GM21423 (cell line): ENCODE data around the gene ATXN1.
"Not testable (repeated sequence)": the region's sequence is repeated elsewhere in the genome, so short reads cannot be mapped to it uniquely, and the experiment has no call there.

ENCODE experiments used
- ATAC-seq: cut with Tn5 transposase; IDR thresholded peaks from one replicate; pipeline ENCODE4 v1.9.1; 2021; ENCODE audit warnings: mild to moderate bottlenecking, moderate library complexity; ENCODE audit not compliant: unreplicated experiment

The ATXN1 gene

DNA sequence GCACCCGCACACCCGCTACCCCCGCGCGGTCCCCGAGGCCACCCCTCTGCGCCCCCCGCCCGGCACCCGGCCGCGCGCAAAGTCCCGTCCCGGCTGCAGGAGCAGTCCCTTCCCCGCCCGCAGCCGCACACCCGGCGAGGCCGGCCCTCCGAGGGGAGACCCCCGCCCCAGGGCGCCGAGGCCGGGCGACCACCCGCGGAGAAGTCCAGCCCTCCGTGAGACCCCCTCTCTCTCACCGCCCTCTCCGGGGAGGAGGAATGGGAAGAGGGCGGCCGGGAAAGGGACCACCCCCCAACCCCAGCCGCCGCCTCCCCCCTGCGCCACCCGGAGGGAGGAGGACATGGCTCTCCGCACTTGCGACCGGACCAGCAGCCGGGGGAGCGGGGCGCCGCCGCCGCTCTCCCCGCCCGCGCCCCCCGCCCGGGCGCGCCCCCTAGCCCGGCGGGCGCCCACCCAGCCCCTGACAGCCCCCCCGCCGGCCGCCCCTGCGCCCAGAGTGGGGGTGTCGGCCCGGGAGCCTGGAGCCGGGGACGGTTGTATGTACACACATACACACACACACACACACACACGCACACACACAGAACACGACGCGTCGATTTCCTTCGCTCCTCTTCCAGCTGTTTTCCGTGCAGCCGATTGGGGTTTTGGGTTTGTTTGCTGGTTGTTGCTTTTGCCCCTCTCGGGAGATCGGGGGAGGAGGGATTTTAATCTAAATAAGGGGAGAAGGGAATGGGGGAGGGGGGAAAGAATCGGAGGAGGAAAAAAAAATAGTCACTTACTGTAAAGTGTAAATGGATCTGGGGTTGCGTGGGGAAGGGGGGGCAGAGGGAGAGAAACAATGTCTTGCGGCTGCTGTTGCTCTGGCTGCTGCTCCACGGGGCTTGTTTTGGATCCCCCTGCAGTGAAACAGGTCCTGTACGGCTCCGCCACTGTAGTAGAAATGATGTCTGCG is at the start of gene ATXN1:
Gene ATXN1 (minus strand): TSS at position 945 of the 955 bp plus-strand sequence.
- ATAC-seq: no peak

DNA sequence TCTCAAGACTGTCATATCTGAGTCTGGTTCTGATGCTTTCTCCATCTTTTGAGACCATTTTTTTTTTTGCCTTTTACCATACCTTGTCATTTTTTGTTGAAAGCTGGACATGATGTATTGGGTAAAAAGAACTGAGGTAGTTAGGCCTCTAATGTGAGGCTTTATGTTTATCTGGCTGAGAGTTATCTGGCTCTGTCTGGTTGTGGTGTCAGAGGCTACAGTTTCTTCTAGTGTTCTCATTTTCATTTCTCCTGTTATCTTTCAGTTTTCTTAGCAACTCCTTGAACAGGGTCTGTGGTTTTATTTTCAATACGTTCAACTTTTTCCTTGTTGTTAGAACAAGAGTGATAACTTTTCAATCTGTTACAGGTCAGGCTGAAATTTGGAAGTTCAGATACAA is 49.2 kb upstream of the ATXN1 start:
- no peak for ATAC-seq

DNA sequence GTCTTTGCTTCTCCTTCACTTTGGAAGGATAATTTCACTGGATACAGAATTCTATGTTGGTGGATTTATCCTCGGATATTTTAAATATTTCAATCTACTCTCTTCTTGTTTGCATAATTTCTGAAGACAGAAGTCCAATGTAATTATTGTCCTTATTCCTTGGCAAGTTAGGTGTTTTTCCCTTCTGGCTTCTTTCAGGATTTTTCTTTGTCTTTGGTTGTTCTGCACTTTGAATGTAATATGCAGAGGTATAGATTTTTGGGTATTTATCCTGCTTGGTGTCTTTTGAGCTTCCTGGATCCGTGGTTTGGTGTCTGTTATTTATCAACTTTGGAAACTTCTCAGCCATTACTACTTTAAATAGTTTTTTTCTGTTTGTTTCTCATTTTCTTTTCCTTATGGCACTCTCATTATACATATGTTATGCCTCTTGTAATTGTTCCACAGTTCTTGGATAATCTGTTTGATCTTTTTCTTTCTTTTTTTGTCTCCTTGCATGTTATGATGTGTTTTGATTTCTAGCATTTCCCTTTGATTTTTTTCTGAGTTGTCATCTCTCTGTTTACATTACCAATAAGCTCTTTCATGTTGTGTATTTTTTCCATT is 48.6 kb upstream of the ATXN1 start:
- no peak for ATAC-seq

DNA sequence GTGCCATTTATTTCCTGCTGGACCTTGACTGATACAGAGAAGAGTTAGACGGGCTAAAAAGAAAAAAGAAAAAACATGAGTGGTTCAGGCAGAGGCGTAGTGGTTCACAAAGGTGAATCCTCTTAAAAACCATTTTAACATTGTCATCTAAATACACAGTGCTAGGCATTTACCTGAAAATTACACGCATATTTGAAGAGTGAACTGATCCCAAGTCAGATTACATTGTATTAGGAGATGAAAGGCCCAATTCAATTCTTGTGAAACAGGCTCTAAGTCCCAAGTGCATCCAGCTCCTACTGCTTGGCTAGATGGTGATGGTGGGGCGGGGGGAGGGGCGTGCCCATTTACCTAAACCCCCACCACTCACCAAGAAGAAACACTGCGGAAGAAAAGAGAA is 46.7 kb upstream of the ATXN1 start:
- ATAC-seq: no peak

DNA sequence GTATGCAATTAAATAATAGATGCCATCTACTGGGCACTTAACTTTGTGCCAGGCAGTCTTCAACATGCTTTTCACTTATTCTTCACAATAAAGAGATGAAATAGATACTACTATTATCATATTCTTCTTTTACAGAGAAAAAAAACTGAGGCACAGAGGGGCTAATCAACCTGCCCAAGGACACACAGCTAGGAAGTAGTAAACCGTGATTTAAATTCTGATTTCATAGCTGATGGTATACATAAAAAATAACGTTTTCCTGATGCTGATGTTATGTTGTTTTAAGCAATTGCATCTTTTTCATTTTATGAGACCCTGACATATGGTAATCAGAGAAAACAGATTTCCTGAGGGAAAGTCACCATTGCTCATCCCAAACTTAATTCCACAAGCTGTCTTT is 45.1 kb upstream of the ATXN1 start:
- no peak for ATAC-seq

DNA sequence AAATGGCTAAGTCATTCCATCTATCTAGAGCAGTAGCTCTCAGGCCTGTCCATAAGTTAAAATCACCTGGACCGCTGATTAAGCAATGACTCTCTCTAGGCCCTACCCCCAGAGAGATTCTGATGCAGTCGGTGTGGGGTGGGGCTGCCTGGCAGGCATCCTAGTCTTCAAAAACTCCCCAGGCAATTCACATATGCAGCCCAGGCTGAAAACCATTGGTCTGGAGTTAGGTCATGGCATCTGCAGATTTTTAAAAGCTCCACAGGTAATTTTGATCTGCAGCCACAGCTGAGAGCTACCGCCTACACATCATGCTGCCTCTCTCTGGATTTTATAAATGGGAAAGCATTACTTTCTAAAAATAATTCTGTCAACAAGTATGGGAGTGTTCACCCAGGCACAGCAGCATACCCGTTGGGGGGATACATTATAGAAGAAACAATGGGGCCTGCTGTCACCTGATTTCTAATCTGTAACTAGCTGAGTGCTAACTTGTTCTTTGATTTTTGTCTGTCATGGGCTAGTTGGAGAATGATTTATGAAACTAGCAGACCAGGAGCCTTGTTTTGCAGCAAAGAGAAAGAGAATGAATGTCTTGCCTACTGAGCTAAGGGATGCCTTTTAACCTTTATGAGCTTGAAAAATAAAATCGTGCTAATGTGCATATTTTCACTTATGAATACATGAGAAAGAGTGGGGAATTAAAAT is 44.1 kb upstream of the ATXN1 start:
- ATAC-seq: no peak

DNA sequence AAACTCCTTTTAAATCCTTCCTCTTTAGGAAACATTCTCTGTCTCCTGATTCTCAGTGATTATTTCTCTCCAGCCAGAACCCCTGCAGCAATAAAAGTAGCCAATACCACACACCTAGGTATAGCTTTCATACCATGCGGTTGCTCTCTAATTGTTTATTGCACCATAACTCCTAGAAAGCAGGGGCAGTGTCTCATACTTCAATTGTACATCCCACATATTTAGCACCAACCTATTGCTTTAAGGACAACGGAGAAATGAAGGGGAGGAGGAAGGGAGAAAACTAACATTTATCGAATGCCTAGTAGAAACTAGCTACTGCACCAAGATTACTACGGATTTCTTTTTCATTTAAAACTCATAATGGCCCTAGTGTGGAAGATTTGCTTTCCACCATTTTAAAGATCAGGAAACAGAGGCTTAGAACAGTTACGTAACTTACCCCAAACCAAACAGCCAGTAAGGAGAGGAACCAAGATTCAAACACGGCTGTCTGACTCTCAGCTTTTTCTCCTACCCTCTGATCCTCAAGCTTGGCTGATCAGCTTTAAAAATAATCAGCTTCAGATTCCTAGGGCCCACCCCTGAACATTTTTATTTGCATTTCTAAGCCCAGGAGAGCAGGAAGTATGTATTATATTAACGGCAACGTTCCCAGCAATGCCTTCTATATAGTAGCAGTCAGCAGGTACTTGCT is 43.4 kb upstream of the ATXN1 start:
- ATAC-seq: no peak

DNA sequence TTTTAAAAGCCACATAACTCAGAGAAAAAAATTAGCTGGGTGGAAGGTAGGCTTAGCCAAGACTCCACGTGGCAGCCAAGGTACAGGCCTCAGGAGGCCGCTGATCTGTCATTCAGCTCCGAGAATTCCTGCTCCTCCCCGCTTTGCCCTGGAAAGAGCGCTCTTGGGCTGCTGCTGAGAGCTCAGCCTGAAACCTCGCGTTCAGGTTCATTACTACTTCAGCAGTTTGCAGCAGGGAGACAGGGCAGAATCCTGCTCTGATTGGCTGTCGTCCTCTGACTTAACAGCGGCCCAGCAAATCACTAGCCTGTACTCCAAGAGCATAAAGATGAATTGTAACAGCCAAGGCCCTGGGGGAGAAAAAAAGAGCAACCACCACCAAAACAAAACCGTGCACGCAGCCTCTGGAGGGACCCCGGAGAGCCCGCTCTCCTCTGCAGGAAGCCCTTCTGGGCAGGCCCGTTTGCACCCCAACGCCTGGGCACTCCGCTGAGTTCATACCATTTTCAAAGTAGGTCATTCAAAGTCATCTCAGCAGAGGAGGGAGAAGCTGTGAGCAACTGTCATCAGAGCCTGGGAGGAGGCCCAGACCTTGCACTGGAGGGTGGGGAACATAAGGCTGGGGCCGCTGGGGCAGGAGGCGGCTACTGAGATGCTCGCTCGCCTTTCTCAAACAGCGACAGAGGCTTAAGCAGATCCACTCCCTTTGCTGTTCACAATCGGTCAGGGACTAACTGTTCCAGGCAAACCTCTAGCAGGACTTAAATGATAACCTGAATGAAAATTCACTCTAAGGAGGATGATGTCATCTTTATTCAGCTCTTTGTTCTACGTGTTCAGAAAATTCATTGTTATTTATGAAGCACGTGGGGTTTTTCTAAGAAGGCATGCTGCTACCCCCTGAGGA is 42.3 kb upstream of the ATXN1 start:
- no peak for ATAC-seq

DNA sequence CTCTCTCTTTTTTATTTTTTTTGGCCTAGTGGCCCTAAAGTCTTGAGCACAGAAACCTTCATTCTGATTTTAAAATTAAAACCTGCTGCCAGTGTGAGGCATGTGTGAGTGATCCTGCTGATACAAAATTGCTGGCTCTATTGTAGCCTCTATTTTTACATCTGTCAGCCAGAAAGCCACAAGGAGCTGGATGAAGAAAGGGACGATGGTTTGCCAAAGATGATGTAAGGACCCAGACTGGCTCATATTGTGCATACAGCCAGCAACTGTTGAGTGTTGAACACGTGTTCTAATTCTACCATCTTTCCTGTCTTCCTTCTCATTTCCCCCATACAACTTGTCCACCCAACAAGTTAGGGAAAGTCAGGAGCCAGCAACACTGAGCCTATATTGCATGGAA is 40.8 kb upstream of the ATXN1 start:
- no peak for ATAC-seq

DNA sequence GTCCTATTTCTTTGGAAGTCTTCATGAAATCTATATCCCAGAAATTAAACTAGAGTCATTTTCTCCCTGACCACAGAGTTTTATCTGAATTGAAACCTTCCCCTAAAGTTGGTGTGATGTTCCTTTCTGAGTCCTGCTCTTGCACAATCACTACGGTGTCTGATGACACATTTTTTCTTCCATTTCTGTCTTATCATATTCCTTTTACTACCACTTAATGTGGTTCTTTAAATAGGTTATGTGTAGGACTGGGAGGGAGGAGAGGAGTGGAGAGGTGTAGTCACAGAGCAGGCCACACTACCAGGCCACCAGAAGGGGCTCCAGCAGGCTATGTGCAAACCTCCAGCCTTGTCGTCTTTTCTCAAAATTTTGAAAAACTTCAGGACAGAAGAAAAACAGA is 39.7 kb upstream of the ATXN1 start:
- ATAC-seq: no peak

DNA sequence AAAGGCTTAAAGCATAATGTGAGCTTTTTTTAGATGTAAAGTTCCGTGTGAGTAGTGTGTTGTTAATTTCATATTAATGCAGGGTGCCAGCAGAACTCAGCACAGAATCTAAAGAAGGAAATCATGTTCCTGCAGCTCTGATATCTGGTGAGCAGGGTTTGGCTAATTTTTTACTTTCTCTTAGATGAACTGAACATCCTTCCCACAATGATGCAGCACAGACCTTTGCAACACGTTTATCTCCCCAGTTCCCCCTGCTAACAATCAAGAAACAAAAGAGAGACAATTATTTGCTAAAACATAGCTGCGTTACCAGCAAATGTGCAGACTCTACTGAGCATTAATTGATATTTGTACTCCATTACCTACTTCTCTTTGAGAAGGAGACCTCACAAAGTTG is 39.1 kb upstream of the ATXN1 start:
- no peak for ATAC-seq

DNA sequence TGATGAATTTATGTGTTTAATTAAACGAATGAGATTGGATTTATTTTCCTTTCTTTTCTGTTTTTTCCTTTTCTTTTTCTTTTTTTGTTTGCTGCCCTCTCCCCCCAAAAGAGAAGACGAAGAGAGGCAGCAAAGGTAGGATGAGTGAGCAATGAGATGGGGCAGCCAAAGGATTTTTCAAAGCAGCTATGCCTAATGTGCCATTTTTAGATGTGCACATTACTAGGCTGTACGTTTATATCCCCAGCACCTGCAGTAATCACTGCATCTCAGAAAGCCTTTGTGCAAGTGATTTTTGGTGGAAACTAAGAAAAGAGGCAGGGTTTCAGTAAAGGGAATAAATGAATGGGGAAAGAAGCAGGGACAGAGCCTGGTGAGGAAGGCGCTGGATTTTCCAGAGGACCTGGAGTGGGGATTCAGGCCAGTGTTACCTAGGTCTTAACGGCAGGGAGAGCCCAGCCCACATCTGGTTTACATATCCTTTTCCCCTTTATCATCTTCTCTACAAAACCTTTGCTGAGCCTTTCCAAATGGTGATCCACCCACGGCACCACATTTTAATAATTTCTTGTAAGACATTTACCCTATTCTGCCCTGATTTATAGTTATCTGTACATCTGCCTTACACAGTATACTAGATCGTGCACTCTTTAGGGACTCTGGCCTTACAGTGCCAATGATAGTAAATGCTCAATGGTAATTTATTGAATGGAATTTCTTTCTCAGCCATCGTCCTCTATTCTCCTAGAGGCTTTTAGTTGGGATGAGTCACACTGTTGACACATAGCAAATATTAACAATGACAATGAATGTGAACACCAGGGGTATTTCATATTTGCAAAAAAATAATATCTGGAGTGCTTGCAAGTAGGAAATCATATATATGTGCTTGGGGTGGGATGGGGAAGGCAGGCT is 38.3 kb upstream of the ATXN1 start:
- ATAC-seq: no peak

DNA sequence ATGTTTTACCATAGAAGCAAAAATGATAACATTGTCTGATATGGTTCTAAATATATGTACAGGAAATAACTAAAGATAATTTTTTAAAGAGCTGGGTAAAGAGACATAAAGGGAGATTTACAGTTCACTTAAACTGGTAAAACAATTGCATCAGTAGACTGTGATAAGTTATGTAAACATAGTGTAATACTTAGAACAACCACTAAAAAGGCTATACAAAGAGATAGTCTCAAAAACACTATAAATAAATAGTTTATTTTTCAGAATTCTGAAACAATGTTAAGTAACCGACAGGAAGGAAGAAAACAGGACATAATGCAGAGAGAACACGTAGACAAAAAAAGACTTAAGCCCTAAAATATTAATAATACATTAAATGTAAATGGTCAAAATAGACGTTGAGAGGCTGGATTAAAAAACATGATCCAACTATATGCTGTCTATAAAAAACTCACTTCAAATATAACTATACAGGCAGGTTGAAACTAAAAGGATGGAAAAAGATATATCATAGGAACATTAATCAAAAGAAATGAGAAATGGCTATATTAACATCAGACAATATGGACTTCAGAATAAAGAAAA is 32.7 kb upstream of the ATXN1 start:
- ATAC-seq: no peak

DNA sequence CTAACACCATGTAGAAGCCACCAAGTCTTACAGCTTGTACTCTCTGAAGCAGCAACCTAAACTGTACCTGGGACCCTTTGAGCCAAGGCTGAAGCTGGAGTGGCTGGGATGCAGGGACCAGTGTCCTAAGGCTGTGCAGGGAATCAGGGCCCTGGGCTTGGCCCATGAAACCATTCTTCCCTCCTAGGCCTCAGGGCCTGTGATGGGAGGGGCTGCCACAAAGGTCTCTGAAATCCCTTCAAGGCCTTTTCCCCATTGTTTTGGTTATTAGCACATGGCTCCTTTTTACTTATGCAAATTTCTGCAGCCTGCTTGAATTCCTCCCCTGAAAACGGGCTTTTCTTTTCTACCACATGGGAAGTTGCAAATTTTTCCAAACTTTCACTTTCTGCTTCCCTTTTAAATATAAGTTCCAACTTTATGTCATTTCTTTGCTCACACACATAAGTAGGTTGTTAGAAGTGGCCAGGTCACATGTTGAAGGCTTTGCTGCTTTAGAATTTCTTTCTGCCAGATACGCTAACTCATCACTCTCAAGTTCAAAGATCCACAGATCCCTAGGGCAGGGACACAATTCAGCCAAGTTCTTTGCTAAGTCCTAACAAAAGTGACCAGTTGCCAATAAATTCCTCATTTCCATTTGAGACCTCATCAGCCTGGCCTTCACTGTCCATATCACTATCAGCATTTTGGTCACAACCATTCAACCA is 28.2 kb upstream of the ATXN1 start:
- no peak for ATAC-seq

DNA sequence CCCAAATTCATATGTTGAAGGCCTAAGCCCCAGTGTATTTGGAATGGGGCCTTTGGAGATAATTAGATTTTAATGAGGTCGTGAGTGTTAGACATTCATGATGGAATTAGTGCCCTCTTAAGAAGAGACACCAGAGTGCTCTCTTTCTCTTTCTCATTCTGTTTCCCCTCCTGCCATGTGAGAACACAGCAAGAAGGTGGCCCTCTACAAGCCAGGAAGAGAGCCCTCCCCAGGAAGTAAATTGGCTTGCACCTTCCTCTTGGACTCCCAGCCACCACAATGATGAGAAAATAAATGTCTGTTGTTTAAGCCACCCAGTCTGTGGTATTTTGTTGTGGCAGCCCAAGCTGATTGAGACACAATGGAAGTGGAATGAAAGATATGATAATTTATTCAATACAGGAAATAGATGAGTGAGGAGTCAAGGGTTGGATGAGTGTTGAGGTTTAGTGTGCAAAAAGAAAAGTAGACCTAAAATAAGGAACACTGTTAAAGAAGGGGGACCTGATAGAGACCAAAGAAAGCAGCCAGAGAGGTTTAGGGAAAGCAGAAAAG is 25.9 kb upstream of the ATXN1 start:
- no peak for ATAC-seq

DNA sequence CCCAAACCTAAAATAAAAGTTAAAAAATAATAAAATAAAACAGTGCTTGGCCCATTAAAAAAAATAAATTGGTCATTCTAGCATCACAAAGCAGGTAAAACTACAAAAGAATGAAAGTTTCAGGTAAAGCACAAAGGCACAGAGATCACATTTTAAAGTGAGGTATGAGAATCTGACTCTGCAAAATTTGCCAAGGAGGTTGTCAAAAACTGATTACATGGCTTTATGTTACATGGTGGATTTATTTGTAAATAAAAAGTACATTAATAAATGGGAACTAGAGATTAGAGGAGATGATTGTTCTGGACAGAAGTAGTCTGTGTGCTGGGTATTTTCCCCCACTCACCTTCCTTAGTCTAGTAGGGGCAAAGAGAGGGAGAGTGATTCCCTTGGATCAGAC is 24.2 kb upstream of the ATXN1 start:
- ATAC-seq: no peak

DNA sequence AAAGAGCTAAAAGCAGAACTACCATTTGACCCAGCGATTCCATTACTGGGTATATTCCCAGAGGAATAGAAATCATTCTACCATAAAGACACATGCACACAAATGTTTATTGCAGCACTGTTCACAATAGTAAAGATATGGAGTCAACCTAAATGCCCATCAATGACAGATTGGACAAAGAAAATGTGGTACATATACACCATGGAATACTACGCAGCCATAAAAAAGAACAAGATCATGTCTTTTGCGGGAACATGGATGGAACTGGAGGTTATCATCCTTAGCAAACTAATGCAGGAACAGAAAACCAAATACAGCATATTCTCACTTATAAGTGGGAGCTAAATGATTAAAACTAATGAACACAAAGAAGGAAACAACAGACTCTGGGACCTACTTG is 23.7 kb upstream of the ATXN1 start:
- ATAC-seq: not testable (repeated sequence)
